Measurements from ENCODE around the gene GMDS.
A peak's percentile ranks its signal among the peaks of the same experiment; 100 is the strongest.

DNA sequence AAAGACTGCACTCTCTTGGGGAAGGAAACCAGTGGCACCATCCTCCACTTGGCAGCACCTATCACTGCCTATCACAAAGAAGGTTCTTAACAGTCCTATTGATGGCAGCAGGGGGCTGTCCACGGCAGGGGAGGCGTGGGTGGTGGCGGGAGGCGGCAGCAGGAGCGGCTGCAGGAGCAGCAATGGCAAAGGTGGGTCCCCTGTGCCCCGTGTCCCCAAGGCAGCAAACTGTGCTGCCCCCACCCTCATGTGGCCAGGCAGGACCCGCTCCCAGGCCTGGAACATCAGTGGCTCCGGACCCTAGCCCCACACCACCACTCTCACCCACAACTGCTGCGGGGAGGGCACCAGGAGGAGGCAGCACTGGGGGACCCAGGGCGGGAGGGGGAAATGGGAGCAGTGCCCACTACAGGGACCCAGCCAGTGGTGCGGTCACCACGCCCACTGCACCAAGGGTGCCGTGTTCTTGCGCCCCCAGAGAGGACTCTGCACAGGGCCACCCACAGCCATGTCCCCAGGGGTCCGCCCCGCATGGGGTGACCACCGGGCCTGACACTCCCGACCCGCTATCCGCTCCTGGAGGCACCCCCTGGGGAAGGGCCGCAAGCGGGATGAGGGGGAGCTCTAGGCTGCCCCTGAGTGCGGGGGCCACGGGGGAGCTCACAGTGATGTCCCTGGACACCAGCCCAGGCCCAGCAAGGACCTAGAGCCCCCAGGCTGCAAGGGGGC is 54.6 kb downstream of the GMDS start:
- no peak for TF ChIP-seq TAF1 (IDR thresholded peaks at IDR 0.05; ENCODE audit: low read depth, low read length)
- TF ChIP-seq ZNF274 (IDR thresholded peaks at IDR 0.05; ENCODE audit: borderline replicate concordance, extremely low read depth, low read length): no peak
- TF ChIP-seq EP300 (IDR thresholded peaks at IDR 0.05; ENCODE audit: borderline replicate concordance in 1 of 2, low read depth in 2 of 2, low read length in 2 of 2): no peak
- no peak for TF ChIP-seq EZH2 (IDR thresholded peaks at IDR 0.05; ENCODE audit: low read depth, low read length, severe bottlenecking)
- TF ChIP-seq, protein P1, sequence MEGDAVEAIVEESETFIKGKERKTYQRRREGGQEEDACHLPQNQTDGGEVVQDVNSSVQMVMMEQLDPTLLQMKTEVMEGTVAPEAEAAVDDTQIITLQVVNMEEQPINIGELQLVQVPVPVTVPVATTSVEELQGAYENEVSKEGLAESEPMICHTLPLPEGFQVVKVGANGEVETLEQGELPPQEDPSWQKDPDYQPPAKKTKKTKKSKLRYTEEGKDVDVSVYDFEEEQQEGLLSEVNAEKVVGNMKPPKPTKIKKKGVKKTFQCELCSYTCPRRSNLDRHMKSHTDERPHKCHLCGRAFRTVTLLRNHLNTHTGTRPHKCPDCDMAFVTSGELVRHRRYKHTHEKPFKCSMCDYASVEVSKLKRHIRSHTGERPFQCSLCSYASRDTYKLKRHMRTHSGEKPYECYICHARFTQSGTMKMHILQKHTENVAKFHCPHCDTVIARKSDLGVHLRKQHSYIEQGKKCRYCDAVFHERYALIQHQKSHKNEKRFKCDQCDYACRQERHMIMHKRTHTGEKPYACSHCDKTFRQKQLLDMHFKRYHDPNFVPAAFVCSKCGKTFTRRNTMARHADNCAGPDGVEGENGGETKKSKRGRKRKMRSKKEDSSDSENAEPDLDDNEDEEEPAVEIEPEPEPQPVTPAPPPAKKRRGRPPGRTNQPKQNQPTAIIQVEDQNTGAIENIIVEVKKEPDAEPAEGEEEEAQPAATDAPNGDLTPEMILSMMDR (IDR thresholded peaks at IDR 0.05; ENCODE audit: control extremely low read depth in 1 of 3, insufficient read depth in 1 of 3, low read depth in 1 of 3, low read length in 3 of 3): peak in 2 of 3 experiments; percentile 8 to 51; a peak in 3 of 4 replicates
- TF ChIP-seq NRF1 (IDR thresholded peaks at IDR 0.05; ENCODE audit: low read depth, low read length): no peak
